DND-41 (cell line): ENCODE measurements around the gene FDXR.
A peak's percentile ranks its signal among the peaks of the same experiment; 100 is the strongest.
"Not testable (repeated sequence)": the region's sequence is repeated elsewhere in the genome, so short reads cannot be mapped to it uniquely, and the experiment has no call there.

ENCODE experiments used
- ATAC-seq: fragments of 200-7000 bp; cut with Tn5 transposase; 3 replicates; pipeline ENCODE4 v1.9.1; 2021; ENCODE audit warnings: low read depth; ENCODE audit not compliant: insufficient read depth
- DNase-seq: peaks from one replicate; pipeline ENCODE4 v3.0.0-alpha.2; 2020
- H2AFZ ChIP-seq: 2 replicates; pipeline ENCODE4 v1.6.0; 2012; ENCODE audit warnings: low read depth, low read length
- H3K27ac ChIP-seq: 2 replicates; pipeline ENCODE4 v1.5.1; 2012; ENCODE audit warnings: low read length, inconsistent platforms
- H3K27me3 ChIP-seq: fragments of 200-600 bp; sonication (generic); 2 replicates; pipeline ENCODE4 v1.6.0; 2012; ENCODE audit warnings: low read length, mild to moderate bottlenecking, inconsistent platforms; ENCODE audit not compliant: insufficient read depth, poor library complexity
- H3K36me3 ChIP-seq: 2 replicates; pipeline ENCODE4 v1.5.1; 2012; ENCODE audit warnings: low read length, inconsistent platforms; ENCODE audit not compliant: insufficient read depth
- H3K4me1 ChIP-seq: 2 replicates; pipeline ENCODE4 v1.5.1; 2012; ENCODE audit warnings: mild to moderate bottlenecking, low read length; ENCODE audit not compliant: insufficient read depth
- H3K4me2 ChIP-seq: 2 replicates; pipeline ENCODE4 v1.6.0; 2012; ENCODE audit warnings: mild to moderate bottlenecking, moderate library complexity, low read length, inconsistent platforms; ENCODE audit not compliant: insufficient read depth
- H3K4me3 ChIP-seq, 2 experiments: fragments of 200-600 bp in 1 of 2; shearing (Covaris generic) in 1 of 2; 2 replicates each; pipeline ENCODE4 v1.5.1; 2012 to 2016; ENCODE audit warnings: inconsistent platforms in 2 of 2, low read length in 2 of 2, mild to moderate bottlenecking in 2 of 2, low read depth in 1 of 2, moderate library complexity in 1 of 2
- H3K79me2 ChIP-seq: 2 replicates; pipeline ENCODE4 v1.6.0; 2012; ENCODE audit warnings: low read length, inconsistent platforms; ENCODE audit not compliant: insufficient read depth
- H3K9ac ChIP-seq: 2 replicates; pipeline ENCODE4 v1.6.0; 2012; ENCODE audit warnings: low read depth, mild to moderate bottlenecking, inconsistent platforms, low read length, moderate library complexity
- H3K9me3 ChIP-seq: 2 replicates; pipeline ENCODE4 v1.5.1; 2012; ENCODE audit warnings: low read length, moderate library complexity, mild to moderate bottlenecking, inconsistent platforms; ENCODE audit not compliant: insufficient read depth, severe bottlenecking
- H4K20me1 ChIP-seq: 2 replicates; pipeline ENCODE4 v1.6.0; 2012; ENCODE audit warnings: low read length; ENCODE audit not compliant: insufficient read depth
- EZH2 ChIP-seq: IDR thresholded peaks from 3 replicates; pipeline ENCODE4 v1.6.1; 2012; ENCODE audit warnings: borderline replicate concordance, low read depth, mild to moderate bottlenecking, moderate library complexity, low read length, inconsistent platforms; ENCODE audit not compliant: severe bottlenecking
- TF ChIP-seq, protein P1 (sequence below): IDR thresholded peaks from 2 replicates; pipeline ENCODE4 v1.5.1; 2012; ENCODE audit warnings: borderline replicate concordance, low read length, moderate library complexity, mild to moderate bottlenecking; ENCODE audit not compliant: poor library complexity, severe bottlenecking; ENCODE audit errors: extremely low read depth

The FDXR gene

DNA sequence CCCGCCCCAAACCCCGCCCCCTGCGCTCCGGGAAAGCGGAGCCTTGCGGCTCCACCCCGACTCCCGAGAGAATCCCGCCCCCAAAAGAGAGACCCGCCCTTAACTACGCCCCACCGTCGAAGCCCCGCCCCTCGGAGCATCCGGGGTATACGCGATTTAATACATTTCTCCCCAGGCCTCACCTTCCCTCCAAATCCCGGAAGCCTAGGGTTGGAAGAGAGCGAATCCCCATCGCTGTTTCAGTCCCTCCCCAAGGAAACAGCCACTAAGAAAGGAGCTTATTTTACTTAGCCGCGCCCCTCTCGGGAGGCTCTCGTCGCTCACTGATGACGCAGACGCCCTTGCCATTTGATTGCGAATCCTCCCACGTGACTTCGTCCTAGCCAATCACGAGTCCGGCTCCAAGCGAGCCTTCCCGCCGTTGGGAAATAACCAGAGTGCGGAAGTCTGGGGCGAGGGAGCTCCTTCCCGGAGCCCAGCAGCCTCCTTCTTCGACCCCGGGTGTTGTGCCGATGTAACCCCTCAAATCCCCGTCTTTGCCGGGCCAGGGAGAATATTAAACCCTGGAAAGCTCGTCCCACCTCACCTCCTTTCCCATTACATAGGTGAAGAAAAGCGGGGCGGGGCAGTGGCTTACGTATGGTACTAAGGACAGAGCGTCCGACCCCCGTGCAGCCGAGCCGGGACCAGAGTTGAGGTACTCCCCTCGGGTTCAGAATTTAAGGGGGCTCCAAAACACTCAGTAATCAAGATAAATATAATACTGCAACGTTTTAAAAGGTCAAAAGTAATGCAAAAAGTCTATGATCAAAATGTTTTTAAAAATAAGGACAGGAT, 461 bp upstream of the FDXR start:
- peaks cover 26% of the 10 kb centered on the region for H3K4me1 ChIP-seq
- DNase-seq: peak; percentile 100
- peak overlapping the region; percentile 81 for H2AFZ ChIP-seq

DNA sequence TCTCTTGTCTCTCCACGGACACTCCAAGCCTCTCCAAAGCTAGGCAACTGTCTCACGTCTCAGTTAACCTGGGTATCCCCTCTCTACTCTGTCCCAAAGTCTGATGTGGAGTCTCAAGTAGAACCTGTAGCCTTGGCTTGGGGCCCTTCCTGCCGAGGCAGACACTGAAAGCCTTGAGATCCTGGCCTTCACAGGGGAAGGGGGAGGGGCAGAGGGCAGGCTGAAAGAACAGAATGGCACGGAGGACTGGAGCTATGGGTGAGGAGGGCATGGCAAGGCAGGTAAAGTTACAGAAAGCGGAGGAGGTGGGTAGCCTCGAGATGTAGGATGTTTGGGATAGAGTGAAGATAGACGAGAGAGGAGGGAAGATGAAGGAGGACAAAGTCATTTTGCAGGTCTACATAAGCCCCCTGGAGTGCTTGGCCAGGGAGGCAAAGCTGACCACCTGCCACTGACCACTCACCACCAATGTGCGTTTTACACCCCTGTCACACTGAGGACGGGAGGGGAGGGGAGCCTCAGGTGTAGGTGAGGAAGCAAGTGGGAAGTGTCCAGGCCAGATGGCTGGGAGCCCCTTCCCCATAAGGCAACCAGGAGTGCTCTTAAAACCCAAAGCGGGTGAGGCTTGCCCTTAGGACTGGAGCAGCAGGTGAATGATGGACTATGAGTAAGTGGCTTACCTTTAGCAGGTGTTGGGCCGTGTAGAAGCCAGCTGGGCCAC, 1.3 kb downstream of the FDXR start:
- H3K9me3 ChIP-seq: no peaks in the 10 kb centered on the region
- peaks cover 17% of the 10 kb centered on the region for H3K79me2 ChIP-seq
- H3K4me1 ChIP-seq: peaks cover 26% of the 10 kb centered on the region
- H3K9ac ChIP-seq: peak overlapping the region; percentile 95
- peak overlapping the region; percentile 92 to 98; a peak in 3 of 4 replicates for H3K4me3 ChIP-seq
- no peaks in the 10 kb centered on the region for H3K27me3 ChIP-seq
- no peak overlapping the region for H2AFZ ChIP-seq
- H4K20me1 ChIP-seq: no peaks in the 10 kb centered on the region
- no peak for DNase-seq
- peak overlapping the region; percentile 94; the same call in 1 of the 2 replicates for H3K27ac ChIP-seq
- peak overlapping the region; percentile 100 for H3K4me2 ChIP-seq
- H3K36me3 ChIP-seq: no peaks in the 10 kb centered on the region
- no peak for TF ChIP-seq EZH2
- TF ChIP-seq, protein P1, sequence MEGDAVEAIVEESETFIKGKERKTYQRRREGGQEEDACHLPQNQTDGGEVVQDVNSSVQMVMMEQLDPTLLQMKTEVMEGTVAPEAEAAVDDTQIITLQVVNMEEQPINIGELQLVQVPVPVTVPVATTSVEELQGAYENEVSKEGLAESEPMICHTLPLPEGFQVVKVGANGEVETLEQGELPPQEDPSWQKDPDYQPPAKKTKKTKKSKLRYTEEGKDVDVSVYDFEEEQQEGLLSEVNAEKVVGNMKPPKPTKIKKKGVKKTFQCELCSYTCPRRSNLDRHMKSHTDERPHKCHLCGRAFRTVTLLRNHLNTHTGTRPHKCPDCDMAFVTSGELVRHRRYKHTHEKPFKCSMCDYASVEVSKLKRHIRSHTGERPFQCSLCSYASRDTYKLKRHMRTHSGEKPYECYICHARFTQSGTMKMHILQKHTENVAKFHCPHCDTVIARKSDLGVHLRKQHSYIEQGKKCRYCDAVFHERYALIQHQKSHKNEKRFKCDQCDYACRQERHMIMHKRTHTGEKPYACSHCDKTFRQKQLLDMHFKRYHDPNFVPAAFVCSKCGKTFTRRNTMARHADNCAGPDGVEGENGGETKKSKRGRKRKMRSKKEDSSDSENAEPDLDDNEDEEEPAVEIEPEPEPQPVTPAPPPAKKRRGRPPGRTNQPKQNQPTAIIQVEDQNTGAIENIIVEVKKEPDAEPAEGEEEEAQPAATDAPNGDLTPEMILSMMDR: no peak
- no peak for ATAC-seq

More for the DNA sequence above, 461 bp upstream of the FDXR start:
- TF ChIP-seq EZH2: no peak
- TF ChIP-seq, protein P1: no peak
- H4K20me1 ChIP-seq: no peaks in the 10 kb centered on the region
- H3K36me3 ChIP-seq: no peaks in the 10 kb centered on the region
- peak overlapping the region; percentile 95 for H3K9ac ChIP-seq
- H3K27me3 ChIP-seq: peaks cover under 1% of the 10 kb centered on the region
- peak overlapping the region; percentile 92 to 98; a peak in 3 of 4 replicates for H3K4me3 ChIP-seq
- peak overlapping the region; percentile 100 for H3K4me2 ChIP-seq
- H3K27ac ChIP-seq: peak overlapping the region; percentile 89
- peaks cover 17% of the 10 kb centered on the region for H3K79me2 ChIP-seq
- ATAC-seq: peak; percentile 94
- H3K9me3 ChIP-seq: no peaks in the 10 kb centered on the region

DNA sequence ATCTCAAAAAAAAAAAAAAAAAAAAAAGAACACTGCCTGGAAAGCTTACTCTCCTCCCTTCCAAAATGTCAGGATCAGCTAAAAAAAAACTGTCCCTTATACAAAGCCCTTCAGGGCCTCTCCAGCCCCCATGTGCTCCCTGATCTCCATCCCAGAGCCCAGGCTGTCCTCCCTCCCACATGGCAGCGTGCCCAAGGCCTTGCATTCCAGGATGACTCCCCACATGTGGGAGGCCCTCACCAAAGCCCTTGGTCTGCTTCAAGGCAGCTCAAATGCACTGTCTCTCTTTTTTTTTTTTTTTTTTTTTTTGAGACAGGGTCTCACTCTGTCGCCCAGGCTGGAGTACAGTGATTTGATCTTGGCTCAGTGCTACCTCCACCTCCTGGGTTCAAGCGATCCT, 2.3 kb downstream of the FDXR start:
- no peak for ATAC-seq
- H4K20me1 ChIP-seq: no peaks in the 10 kb centered on the region
- no peak overlapping the region for H2AFZ ChIP-seq
- H3K4me1 ChIP-seq: peaks cover 26% of the 10 kb centered on the region
- no peaks in the 10 kb centered on the region for H3K27me3 ChIP-seq
- no peaks in the 10 kb centered on the region for H3K9me3 ChIP-seq
- H3K9ac ChIP-seq: no peak overlapping the region
- H3K4me2 ChIP-seq: no peak overlapping the region
- H3K27ac ChIP-seq: no peak overlapping the region
- DNase-seq: no peak
- TF ChIP-seq EZH2: no peak
- TF ChIP-seq, protein P1: no peak
- no peaks in the 10 kb centered on the region for H3K36me3 ChIP-seq
- no peak overlapping the region for H3K4me3 ChIP-seq
- peaks cover 17% of the 10 kb centered on the region for H3K79me2 ChIP-seq

DNA sequence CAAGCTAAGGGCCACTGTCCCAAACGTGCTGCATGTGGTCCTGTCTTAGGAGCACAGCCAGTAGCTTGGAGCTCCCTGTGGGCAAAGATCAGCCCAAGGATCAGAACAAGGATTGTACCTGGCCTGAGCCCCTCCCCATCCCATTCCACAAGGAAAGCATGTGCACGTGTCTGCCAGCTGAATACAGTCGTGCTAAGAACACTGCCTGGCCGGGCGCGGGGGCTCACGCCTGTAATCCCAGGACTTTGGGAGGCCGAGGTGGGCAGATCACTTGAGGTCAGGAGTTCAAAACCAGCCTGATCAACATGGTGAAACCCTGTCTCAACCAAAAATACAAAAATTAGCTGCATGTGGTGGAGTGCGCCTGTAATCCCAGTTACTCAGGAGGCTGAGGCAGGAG, 2.8 kb downstream of the FDXR start:
- H3K9ac ChIP-seq, ATAC-seq, H3K4me2 ChIP-seq, H3K27ac ChIP-seq, H3K36me3 ChIP-seq, H4K20me1 ChIP-seq, H3K4me3 ChIP-seq, H3K9me3 ChIP-seq, H2AFZ ChIP-seq, H3K27me3 ChIP-seq, DNase-seq: not testable (repeated sequence)
- peaks cover 26% of the 10 kb centered on the region for H3K4me1 ChIP-seq
- H3K79me2 ChIP-seq: peaks cover 17% of the 10 kb centered on the region
